Measurements from ENCODE around the gene ZNF280C. TPM values are rescaled to one million over a fixed set of nuclear protein-coding genes. Genes with fewer than 3 reads are reported as not detected.

ZNF280C gene
- total and polyA plus RNA-seq, 10 donors: 1.3 to 6.8 (median 5.0) TPM

GRCh38 chrX:130163398-130163797 is 105.3 kb downstream of the ZNF280C start:
- TF ChIP-seq CTCF (IDR thresholded peaks at IDR 0.05 in 8 of 11, conservative IDR thresholded peaks at IDR 0.05 in 3 of 11): no peak
- H3K4me1 ChIP-seq: peaks cover 0 to 42% (median 21%) of the 10 kb centered on the region in 6 donors
- no peaks in the 10 kb centered on the region for H3K36me3 ChIP-seq
- H3K4me3 ChIP-seq: no peak overlapping the region
- intact Hi-C loops (cut with DNase I; ENCODE audit: low total_unique reads): loop anchor here (5.0 kb wide), 1 partner anchor 179 kb away; no protein-coding TSS in a partner anchor
- no peaks in the 10 kb centered on the region for H3K9me3 ChIP-seq
- DNase-seq: no peak
- no peaks in the 10 kb centered on the region for H3K27me3 ChIP-seq (replicated peaks in 1 of 7)
- no peak overlapping the region for H3K27ac ChIP-seq
- WGBS, 5 donors: 70 to 85% (median 72%) methylated on average over 2 of the region's 2 CpGs

GRCh38 chrX:130162094-130162735 is 106.5 kb downstream of the ZNF280C start:
- H3K27ac ChIP-seq: no peak overlapping the region
- peaks cover 0 to 40% (median 21%) of the 10 kb centered on the region in 6 donors for H3K4me1 ChIP-seq
- TF ChIP-seq CTCF (IDR thresholded peaks at IDR 0.05 in 8 of 11, conservative IDR thresholded peaks at IDR 0.05 in 3 of 11) (no peak), POLR2A (IDR thresholded peaks at IDR 0.05) (no peak)
- H3K36me3 ChIP-seq: no peaks in the 10 kb centered on the region
- H3K27me3 ChIP-seq (replicated peaks in 1 of 7): no peaks in the 10 kb centered on the region
- no peak for DNase-seq
- intact Hi-C loops (cut with DNase I; ENCODE audit: low total_unique reads): loop anchor here (5.0 kb wide), 1 partner anchor 180 kb away; no protein-coding TSS in a partner anchor
- no peak overlapping the region for H3K4me3 ChIP-seq
- no peaks in the 10 kb centered on the region for H3K9me3 ChIP-seq
- 49 to 67% (median 59%) methylated on average over 6 of the region's 6 CpGs for WGBS, 5 donors

- Histone ChIP-seq H3K4me3 (no peak overlapping the region), H3K9me3 (no peaks in the 10 kb centered on the region), H3K36me3 (peaks cover 0 to 9% (median 0%) of the 10 kb centered on the region in 6 donors), H3K27ac (no peak overlapping the region), H3K27me3 (replicated peaks in 1 of 7) (no peaks in the 10 kb centered on the region), H3K4me1 (peaks cover 0 to 26% (median 12%) of the 10 kb centered on the region in 6 donors)
- intact Hi-C loops (cut with DNase I; ENCODE audit: low total_unique reads): loop anchor here (5.0 kb wide), 1 partner anchor 183 kb away; no protein-coding TSS in a partner anchor
- 77 to 94% (median 81%) methylated on average over 4 of the region's 4 CpGs for WGBS, 5 donors
- no peak for DNase-seq
- TF ChIP-seq CTCF (IDR thresholded peaks at IDR 0.05 in 8 of 11, conservative IDR thresholded peaks at IDR 0.05 in 3 of 11) (no peak), POLR2AphosphoS5 (IDR thresholded peaks at IDR 0.05) (no peak), POLR2A (IDR thresholded peaks at IDR 0.05) (no peak)
Observed at GRCh38 chrX:130159776-130160175, 108.9 kb downstream of the ZNF280C start.

- Histone ChIP-seq H3K36me3 (peaks cover 0 to 9% (median 0%) of the 10 kb centered on the region in 6 donors), H3K27ac (no peak overlapping the region), H3K4me3 (no peak overlapping the region), H3K4me1 (peaks cover 0 to 12% (median under 1%) of the 10 kb centered on the region in 6 donors), H3K27me3 (replicated peaks in 1 of 7) (no peaks in the 10 kb centered on the region), H3K9me3 (no peaks in the 10 kb centered on the region)
- no peak for DNase-seq
- 81 to 100% (median 95%) methylated on average over 2 of the region's 2 CpGs for WGBS, 5 donors
- TF ChIP-seq POLR2AphosphoS5 (IDR thresholded peaks at IDR 0.05): no peak
- no peak for TF ChIP-seq CTCF (IDR thresholded peaks at IDR 0.05 in 8 of 11, conservative IDR thresholded peaks at IDR 0.05 in 3 of 11)
- TF ChIP-seq POLR2A (IDR thresholded peaks at IDR 0.05): no peak
- intact Hi-C loops (cut with DNase I; ENCODE audit: low total_unique reads): no loop called here
Observed at GRCh38 chrX:130158311-130158710, 110.4 kb downstream of the ZNF280C start.

Measured in spleen (tissue), 11 donors.